ENCODE measurements around the gene NCAPG2.

DNA sequence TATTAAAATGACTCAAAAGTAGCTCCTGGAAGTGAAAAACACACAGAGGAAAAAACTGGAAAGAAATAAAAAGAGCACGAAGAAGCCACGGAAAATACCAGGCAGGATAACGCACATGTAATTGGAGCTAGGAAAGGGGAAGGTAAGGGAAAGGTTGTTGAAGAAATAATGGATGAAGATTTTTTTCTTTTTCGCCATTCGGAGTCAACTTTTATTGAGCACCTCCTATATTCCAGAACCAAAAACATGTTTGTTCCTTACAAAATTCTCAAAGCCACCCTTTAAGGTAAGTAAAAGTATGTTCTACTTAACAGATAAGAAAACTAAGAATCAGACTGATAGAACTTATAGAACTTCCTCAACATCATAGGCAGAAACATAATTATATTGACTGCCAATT lies 84.2 kb downstream of the NCAPG2 start:
- TF ChIP-seq NFRKB (IDR thresholded peaks at IDR 0.05): no peak
- no peak for TF ChIP-seq CTBP1 (IDR thresholded peaks at IDR 0.05; ENCODE audit: borderline replicate concordance)
- no peak for TF ChIP-seq FOXM1 (IDR thresholded peaks at IDR 0.05; ENCODE audit: borderline replicate concordance)
- no peak for TF ChIP-seq SP1 (IDR thresholded peaks at IDR 0.05)

All from HEK293T (cell line).